Skeletal muscle satellite cell (primary cell): ENCODE results near the gene TTC22.

Experiments used
- H3K27me3 ChIP-seq: 2 replicates; pipeline ENCODE4 v1.7.0; 2013; ENCODE audit warnings: low read length; ENCODE audit not compliant: control insufficient read depth, insufficient read depth
- H3K36me3 ChIP-seq: 2 replicates; pipeline ENCODE4 v1.7.0; 2013; ENCODE audit warnings: mild to moderate bottlenecking, control low read depth, low read length; ENCODE audit not compliant: insufficient read depth
- H3K4me1 ChIP-seq: 2 replicates; pipeline ENCODE4 v1.7.0; 2013; ENCODE audit warnings: low read length; ENCODE audit not compliant: control insufficient read depth, insufficient read depth
- H3K4me2 ChIP-seq: 2 replicates; pipeline ENCODE4 v1.7.0; 2013; ENCODE audit warnings: mild to moderate bottlenecking, low read length
- H3K4me3 ChIP-seq: 2 replicates; pipeline ENCODE4 v1.7.0; 2013; ENCODE audit warnings: low read length
- H3K9ac ChIP-seq: 2 replicates; pipeline ENCODE4 v1.7.0; 2013; ENCODE audit warnings: mild to moderate bottlenecking, low read depth, low read length, moderate library complexity
- H3K9me3 ChIP-seq: replicated peaks from 2 replicates; pipeline ENCODE4 v1.7.0; 2013; ENCODE audit warnings: mild to moderate bottlenecking, control low read depth, low read length

TTC22 gene

GRCh38 chr1:54813485-54814125 is 12.5 kb upstream of the TTC22 start:
- H3K4me1 ChIP-seq = no peaks in the 10 kb centered on the region
- H3K27me3 ChIP-seq = peaks cover 63% of the 10 kb centered on the region
- H3K9me3 ChIP-seq = no peaks in the 10 kb centered on the region
- H3K4me3 ChIP-seq = no peak overlapping the region
- no peak overlapping the region for H3K4me2 ChIP-seq
- H3K9ac ChIP-seq = no peak overlapping the region
- no peaks in the 10 kb centered on the region for H3K36me3 ChIP-seq

DNA sequence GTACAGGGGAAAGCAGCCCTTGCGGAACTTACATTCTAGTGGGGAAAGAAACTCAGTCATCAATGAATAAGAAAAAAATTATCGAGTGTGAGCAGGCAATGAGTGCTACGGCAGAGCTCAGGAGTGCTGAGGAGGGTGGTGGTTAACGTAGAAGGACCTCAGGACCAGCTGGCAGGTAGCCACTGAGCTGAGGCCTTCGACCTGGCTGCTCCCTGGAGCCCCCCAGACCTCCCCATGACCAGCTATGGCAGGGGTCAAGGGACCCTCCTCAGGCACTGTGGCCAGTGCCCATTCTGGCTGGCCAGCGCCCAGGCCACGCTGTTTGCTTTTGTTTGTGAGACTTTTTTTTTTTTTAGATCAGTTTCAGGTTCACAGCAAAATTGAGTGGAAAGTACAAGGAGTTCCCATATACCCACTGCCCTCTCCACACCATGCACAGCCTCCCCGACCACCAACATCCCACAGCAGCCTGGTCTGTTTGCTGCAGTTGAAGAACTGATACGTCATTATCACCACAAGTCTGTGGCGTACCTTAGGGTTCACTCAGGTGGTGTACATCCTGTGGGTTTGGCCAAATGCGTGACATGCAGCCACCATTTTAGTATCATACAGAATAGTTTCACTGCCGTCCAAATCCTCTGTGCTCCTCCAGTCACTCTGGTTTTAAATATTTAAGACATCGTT is 11.8 kb upstream of the TTC22 start:
- Histone ChIP-seq H3K36me3 (no peaks in the 10 kb centered on the region), H3K27me3 (peaks cover 57% of the 10 kb centered on the region), H3K4me3 (no peak overlapping the region), H3K9ac (no peak overlapping the region), H3K4me2 (no peak overlapping the region), H3K4me1 (no peaks in the 10 kb centered on the region), H3K9me3 (no peaks in the 10 kb centered on the region)

DNA sequence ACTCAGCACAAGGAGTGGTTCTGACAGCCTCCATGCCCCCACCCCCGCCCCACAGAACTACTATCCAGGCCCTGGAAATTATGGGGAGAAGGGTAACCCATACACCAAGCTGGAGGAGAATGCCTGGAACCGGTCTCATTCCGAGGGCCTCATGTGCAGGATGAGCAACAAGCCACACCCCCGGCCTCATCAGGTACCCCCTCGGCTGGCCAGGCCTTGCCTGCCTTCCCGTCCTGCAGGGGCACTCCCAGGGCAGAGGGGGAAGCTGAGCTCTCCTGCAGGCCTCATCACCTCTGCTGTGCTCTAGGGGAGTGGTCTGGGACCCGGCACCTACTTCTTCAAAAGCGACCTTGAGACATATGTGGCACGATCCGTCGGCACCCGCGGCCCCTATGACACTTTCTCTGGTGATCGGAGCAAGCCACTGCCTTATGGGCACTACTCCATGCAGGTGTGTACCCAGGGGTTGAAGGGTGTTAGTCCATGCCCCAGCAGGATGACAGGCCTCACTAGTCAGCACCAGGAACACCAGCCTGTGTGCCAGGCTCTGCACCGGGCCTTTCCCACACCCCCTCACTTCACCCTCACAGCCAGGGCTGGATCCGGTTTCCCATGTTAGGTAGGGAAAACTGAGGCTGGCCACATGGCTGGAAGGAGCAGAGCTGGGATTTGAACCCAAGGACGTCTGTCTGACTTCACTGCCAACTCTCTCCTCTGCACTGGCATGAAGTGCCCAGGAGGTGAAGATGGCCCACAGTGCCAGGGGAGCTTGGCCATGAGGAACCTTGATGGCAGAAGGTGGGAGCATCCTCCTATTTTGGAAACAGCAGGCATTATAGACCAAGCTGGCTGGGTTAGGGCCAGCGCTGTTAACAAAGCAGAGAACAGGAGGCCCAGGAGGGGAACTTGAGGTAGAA is 10.9 kb upstream of the TTC22 start:
- Histone ChIP-seq H3K9ac (no peak overlapping the region), H3K9me3 (no peaks in the 10 kb centered on the region), H3K4me2 (no peak overlapping the region), H3K27me3 (peaks cover 51% of the 10 kb centered on the region), H3K36me3 (no peaks in the 10 kb centered on the region), H3K4me3 (no peak overlapping the region), H3K4me1 (peaks cover 7% of the 10 kb centered on the region)

DNA sequence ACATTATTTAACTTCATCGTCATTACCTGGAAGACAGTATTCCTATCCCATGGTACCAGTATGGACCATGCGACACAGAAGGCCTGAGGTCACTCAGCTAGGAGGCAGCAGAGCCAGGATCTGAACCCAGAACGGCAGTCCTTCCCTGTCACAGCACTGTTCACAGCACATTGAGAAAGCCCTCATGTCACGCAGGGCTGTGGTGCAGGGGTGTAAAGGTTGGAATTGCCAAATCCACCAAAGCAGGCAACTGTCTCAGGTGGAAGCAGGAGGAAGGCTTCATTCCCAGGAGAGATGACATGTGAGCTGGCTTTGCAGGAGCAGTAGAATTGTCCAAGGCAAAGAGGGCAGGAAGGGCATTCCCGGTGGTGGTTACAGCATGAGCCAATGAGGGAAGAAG is 9.9 kb upstream of the TTC22 start:
- H3K9ac ChIP-seq = no peak overlapping the region
- no peaks in the 10 kb centered on the region for H3K36me3 ChIP-seq
- peaks cover 42% of the 10 kb centered on the region for H3K27me3 ChIP-seq
- no peaks in the 10 kb centered on the region for H3K9me3 ChIP-seq
- H3K4me1 ChIP-seq = peaks cover 7% of the 10 kb centered on the region
- H3K4me3 ChIP-seq = no peak overlapping the region
- no peak overlapping the region for H3K4me2 ChIP-seq

- H3K9ac ChIP-seq = no peak overlapping the region
- H3K27me3 ChIP-seq = peaks cover 35% of the 10 kb centered on the region
- no peak overlapping the region for H3K4me2 ChIP-seq
- H3K36me3 ChIP-seq = no peaks in the 10 kb centered on the region
- H3K4me1 ChIP-seq = peaks cover 7% of the 10 kb centered on the region
- H3K9me3 ChIP-seq = no peaks in the 10 kb centered on the region
- H3K4me3 ChIP-seq = no peak overlapping the region
Observed at GRCh38 chr1:54810153-54810942, 9.2 kb upstream of the TTC22 start.

DNA sequence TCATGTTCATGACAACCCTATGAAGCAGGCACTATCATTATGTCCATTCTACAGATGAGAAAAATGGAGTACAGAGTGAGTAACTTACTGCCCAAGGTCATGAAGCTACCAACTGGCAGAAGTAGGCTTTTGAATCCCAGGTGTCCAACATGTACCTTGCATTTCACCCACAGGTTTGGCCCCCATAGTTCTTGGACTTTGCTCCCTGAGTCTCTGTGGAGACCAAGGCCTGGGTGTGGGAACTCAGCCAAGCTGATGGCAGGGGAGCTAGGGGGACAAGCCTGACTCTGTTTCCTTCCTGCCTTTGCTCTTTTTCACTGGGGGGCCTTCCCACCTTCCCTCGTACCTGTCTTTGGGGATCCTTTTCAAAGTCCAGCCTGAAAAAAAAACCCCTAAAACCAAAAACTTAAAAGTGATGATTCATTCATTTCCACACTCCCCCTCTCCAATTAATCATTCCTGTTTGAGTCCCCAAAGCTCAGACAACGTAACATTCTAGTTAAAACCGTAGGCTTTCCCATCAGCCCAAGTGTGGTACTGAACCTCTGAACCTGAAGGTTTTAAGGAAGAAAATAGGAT is 8.5 kb upstream of the TTC22 start:
- Histone ChIP-seq H3K36me3 (no peaks in the 10 kb centered on the region), H3K4me1 (peaks cover 10% of the 10 kb centered on the region), H3K4me2 (no peak overlapping the region), H3K4me3 (no peak overlapping the region), H3K9me3 (no peaks in the 10 kb centered on the region), H3K27me3 (peaks cover 28% of the 10 kb centered on the region), H3K9ac (no peak overlapping the region)

DNA sequence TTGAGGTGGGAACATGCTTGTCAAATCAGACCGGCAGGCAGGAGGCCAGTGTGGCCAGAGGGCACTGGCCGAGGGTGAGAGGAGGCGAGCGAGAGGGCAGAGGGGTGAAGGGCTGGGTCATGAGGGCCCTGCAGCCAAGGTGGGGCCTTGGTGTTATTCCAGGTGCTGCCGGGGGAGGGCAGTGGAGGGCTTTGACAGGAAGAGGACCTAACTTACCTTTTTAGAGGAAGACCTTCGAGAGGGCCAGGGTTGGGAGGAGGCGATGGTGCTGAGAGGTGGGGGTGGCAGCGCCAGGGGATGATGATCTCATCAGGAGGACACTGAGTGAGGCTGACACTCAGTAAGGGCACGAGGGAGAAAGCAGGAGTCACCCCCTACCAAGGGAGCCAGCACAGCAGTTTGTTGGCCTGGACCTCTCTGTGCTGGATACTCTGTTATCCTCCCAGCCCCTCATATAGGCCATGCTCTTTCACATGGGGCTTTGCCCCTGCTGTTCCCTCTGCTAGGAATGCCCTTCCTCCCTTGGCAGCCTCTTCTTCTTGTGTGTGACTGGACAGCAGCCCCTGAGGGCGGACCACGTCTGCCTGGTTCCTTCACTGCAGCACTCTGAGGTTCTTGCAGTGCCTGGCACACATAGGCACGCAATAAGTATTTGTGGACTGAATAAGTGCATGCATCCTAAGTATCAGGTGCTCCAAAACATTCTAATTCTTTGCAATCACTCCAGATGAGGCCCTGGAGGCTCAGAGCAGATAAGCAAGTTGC is 7.5 kb upstream of the TTC22 start:
- no peaks in the 10 kb centered on the region for H3K36me3 ChIP-seq
- H3K4me1 ChIP-seq = peaks cover 20% of the 10 kb centered on the region
- no peak overlapping the region for H3K4me3 ChIP-seq
- H3K4me2 ChIP-seq = no peak overlapping the region
- no peaks in the 10 kb centered on the region for H3K9me3 ChIP-seq
- H3K9ac ChIP-seq = no peak overlapping the region
- H3K27me3 ChIP-seq = peaks cover 26% of the 10 kb centered on the region

- no peaks in the 10 kb centered on the region for H3K9me3 ChIP-seq
- H3K4me2 ChIP-seq = no peak overlapping the region
- no peak overlapping the region for H3K9ac ChIP-seq
- H3K27me3 ChIP-seq = peaks cover 22% of the 10 kb centered on the region
- H3K36me3 ChIP-seq = no peaks in the 10 kb centered on the region
- H3K4me1 ChIP-seq = peaks cover 20% of the 10 kb centered on the region
- H3K4me3 ChIP-seq = no peak overlapping the region
Observed at GRCh38 chr1:54807756-54808155, 6.6 kb upstream of the TTC22 start.

GRCh38 chr1:54806931-54807611 is 5.9 kb upstream of the TTC22 start:
- Histone ChIP-seq H3K9ac (no peak overlapping the region), H3K4me3 (no peak overlapping the region)

GRCh38 chr1:54805981-54806381 is 4.9 kb upstream of the TTC22 start:
- Histone ChIP-seq H3K27me3 (peaks cover 18% of the 10 kb centered on the region), H3K9me3 (no peaks in the 10 kb centered on the region), H3K9ac (no peak overlapping the region), H3K4me1 (peaks cover 20% of the 10 kb centered on the region), H3K36me3 (no peaks in the 10 kb centered on the region), H3K4me2 (no peak overlapping the region), H3K4me3 (no peak overlapping the region)

More at GRCh38 chr1:54806931-54807611, 5.9 kb upstream of the TTC22 start:
- peaks cover 20% of the 10 kb centered on the region for H3K4me1 ChIP-seq
- peaks cover 15% of the 10 kb centered on the region for H3K27me3 ChIP-seq
- no peaks in the 10 kb centered on the region for H3K9me3 ChIP-seq
- no peaks in the 10 kb centered on the region for H3K36me3 ChIP-seq
- no peak overlapping the region for H3K4me2 ChIP-seq
